Psoas muscle (tissue), 8 donors: Measurements from ENCODE around the gene EYA4. TPM values are rescaled to one million over a fixed set of nuclear protein-coding genes. Genes with fewer than 3 reads are reported as not detected.

ENCODE experiments used
- ATAC-seq, 4 donors: fragments of 200-7000 bp; cut with Tn5 transposase; one replicate each; pipeline ENCODE4 v1.9.1; 2020; ENCODE audit warnings: moderate library complexity in 3 of 4, mild to moderate bottlenecking in 2 of 4
- DNase-seq, 2 donors: peaks; one replicate each; pipeline ENCODE4 v3.0.0-alpha.2; 2020
- H3K27ac ChIP-seq: fragments of 200-600 bp; one replicate; pipeline ENCODE4 v1.8.0; 2022
- H3K27me3 ChIP-seq, 3 donors: fragments of 200-600 bp in 1 of 3; one replicate each; pipeline versions ENCODE4 v1.6.1 to v1.8.0; 2013 to 2022; ENCODE audit warnings: low read length in 2 of 3, mild to moderate bottlenecking in 2 of 3, moderate library complexity in 1 of 3; ENCODE audit not compliant: insufficient read depth in 3 of 3
- H3K36me3 ChIP-seq, 2 donors: fragments of 200-600 bp in 1 of 2; one replicate each; pipeline versions ENCODE4 v1.6.1 to v1.8.0; 2013 to 2022; ENCODE audit warnings: low read depth in 1 of 2, mild to moderate bottlenecking in 1 of 2, moderate library complexity in 1 of 2; ENCODE audit not compliant: insufficient read depth in 1 of 2
- H3K4me1 ChIP-seq: fragments of 200-600 bp; one replicate; pipeline ENCODE4 v1.8.0; 2022
- H3K4me3 ChIP-seq: fragments of 200-600 bp; one replicate; pipeline ENCODE4 v1.8.0; 2022; ENCODE audit warnings: mild to moderate bottlenecking
- H3K9me3 ChIP-seq: fragments of 200-600 bp; one replicate; pipeline ENCODE4 v1.8.0; 2022
- WGBS, 3 donors: extraction: QIAGEN DNeasy Blood & Tissue Kit; methylation state at CpG; one replicate each; pipeline versions ENCODE4 v1.1.6 to v1.1.7; 2013; 5-methylcytosine and 5-hydroxymethylcytosine counted together
- intact Hi-C, 2 donors: fragments of 100-400 bp; cut with DNase I; formaldehyde crosslinking; loops; one replicate each; pipeline versions ENCODE4 v1.11.0 to v1.14.2; 2022
- polyA plus RNA-seq, 3 donors: library from polyadenylated mRNA; stranded (reverse); fragments of 200-250 nt; gene quantifications; one replicate each; pipeline ENCODE4 v1.2.3, GENCODE V29; 2013
- total RNA-seq, 4 donors: library from RNA; stranded (reverse); fragmentation: NEBNext Ultra II Directional in 2 of 4; extraction: Animal tissue kit (Norgen Biotek cat#: 25700) in 2 of 4; gene quantifications; one replicate each; pipeline versions ENCODE4 v1.2.1 to v1.2.4, GENCODE V29; 2021 to 2023
- TF ChIP-seq, protein P1 (sequence below): fragments of 200-600 bp; IDR thresholded peaks from one replicate; pipeline ENCODE4 v1.8.0; 2022; ENCODE audit warnings: antibody characterized with exemption
- donor health status: healthy with polysubstance abuse.
- donor health status: DM: no; HTN: no; CAD: no; lungs with moderate emphysema.
- donor health status: Bipolar disorder and iron deficiency.
- donor health status: healthy.
- donor health status: DM: yes; HTN: yes; CAD: no.
- donor health status: DM: no; HTN: no; CAD: no.
- donor health status: DM: no; HTN: no; CAD: no.
- donor health status: DM: yes; HTN: yes; CAD: no.

EYA4 gene
- total and polyA plus RNA-seq, 7 donors = 5.6 to 48.3 (median 32.8) TPM

DNA sequence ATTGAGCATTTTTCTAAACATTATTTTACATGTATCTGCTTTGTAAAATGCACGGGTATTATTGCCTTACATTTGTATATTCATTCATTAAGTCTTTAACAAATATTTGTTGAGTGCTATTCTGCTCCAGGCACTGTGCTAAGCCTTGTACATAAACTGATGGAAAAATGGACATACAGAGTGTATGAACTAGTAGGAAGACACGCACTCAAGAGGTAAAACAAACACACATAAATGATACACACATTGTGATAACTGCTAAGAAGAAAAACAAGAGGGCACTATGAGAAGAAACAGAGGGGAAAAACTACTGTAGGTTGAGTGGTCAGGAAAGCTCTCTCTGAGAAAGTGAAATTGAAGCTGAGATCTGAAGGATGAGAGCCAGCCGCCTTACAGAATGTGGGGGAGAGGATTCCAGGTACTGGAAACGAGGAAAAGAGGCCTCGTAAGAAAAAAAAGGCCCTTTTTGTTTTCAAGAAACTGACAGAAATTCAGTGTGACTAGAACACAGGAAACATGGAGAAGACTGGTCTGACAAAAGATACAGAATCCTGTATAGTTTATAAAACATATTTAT lies 117.5 kb downstream of the EYA4 start:
- Histone ChIP-seq H3K9me3 (no peaks in the 10 kb centered on the region), H3K27ac (peak overlapping the region; percentile 86), H3K27me3 (no peaks in the 10 kb centered on the region), H3K36me3 (no peaks in the 10 kb centered on the region), H3K4me3 (no peak overlapping the region), H3K4me1 (peaks cover 38% of the 10 kb centered on the region)
- intact Hi-C loops = no loop called here
- 55 to 77% (median 57%) methylated on average over 5 of the region's 5 CpGs for whole genome bisulfite sequencing, 3 donors
- ATAC-seq (no peak), DNase-seq (no peak)
- TF ChIP-seq, protein P1, sequence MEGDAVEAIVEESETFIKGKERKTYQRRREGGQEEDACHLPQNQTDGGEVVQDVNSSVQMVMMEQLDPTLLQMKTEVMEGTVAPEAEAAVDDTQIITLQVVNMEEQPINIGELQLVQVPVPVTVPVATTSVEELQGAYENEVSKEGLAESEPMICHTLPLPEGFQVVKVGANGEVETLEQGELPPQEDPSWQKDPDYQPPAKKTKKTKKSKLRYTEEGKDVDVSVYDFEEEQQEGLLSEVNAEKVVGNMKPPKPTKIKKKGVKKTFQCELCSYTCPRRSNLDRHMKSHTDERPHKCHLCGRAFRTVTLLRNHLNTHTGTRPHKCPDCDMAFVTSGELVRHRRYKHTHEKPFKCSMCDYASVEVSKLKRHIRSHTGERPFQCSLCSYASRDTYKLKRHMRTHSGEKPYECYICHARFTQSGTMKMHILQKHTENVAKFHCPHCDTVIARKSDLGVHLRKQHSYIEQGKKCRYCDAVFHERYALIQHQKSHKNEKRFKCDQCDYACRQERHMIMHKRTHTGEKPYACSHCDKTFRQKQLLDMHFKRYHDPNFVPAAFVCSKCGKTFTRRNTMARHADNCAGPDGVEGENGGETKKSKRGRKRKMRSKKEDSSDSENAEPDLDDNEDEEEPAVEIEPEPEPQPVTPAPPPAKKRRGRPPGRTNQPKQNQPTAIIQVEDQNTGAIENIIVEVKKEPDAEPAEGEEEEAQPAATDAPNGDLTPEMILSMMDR = no peak

DNA sequence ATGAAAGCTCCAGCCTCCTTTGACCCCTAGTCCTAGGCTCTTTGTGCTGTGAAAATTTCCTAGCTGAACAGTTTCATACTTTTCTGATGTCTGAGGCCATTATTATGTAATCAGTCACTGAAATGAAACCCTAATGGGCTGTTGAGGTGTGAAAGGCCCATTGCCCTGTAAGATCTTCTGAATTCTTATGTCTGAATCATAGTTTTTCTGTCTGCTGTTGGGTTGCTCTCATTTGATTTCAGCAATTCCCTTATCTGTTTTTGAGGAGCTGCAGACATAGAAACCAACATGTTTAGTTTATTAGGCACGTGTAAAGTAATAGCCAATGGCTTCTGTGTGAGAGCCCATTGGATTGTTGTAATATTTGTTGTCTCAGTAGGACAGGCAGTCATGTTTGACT lies 118.1 kb downstream of the EYA4 start:
- H3K27ac ChIP-seq = peak overlapping the region; percentile 86
- H3K9me3 ChIP-seq = no peaks in the 10 kb centered on the region
- H3K4me1 ChIP-seq = peaks cover 38% of the 10 kb centered on the region
- DNase-seq (no peak), ATAC-seq (peak in 3 of 4 donors; percentile 31)
- intact Hi-C loops = no loop called here
- no peak overlapping the region for H3K4me3 ChIP-seq
- H3K27me3 ChIP-seq = no peaks in the 10 kb centered on the region
- TF ChIP-seq, protein P1 = no peak
- H3K36me3 ChIP-seq = no peaks in the 10 kb centered on the region
- WGBS, 3 donors = 22 to 49% (median 28%) methylated on average over 1 of the region's 1 CpG

DNA sequence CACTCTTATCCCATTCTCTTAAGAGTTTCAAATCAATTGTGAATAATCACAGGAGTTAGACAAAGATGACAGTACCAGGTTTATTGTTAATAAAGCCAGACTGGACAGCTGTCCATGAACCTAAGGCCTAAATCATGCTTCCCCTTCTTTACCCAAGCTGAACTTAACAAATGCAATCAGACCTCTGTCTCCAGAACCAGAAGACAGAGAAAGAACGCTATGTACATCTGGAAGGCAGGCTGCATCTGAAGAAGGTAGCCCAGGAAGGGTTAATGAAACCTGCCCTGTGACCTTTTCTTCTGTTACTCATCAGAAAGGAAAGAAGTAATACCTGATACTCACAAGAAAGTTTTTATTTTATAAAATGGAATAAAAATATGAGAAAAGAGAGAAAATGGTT lies 118.6 kb downstream of the EYA4 start:
- intact Hi-C loops = no loop called here
- 34 to 62% (median 40%) methylated on average over 1 of the region's 1 CpG for WGBS, 3 donors
- no peaks in the 10 kb centered on the region for H3K9me3 ChIP-seq
- peaks cover 38% of the 10 kb centered on the region for H3K4me1 ChIP-seq
- peak overlapping the region; percentile 86 for H3K27ac ChIP-seq
- H3K36me3 ChIP-seq = no peaks in the 10 kb centered on the region
- H3K27me3 ChIP-seq = no peaks in the 10 kb centered on the region
- no peak for DNase-seq
- H3K4me3 ChIP-seq = peak overlapping the region; percentile 55
- peak; percentile 43 to 87 (median 74) for ATAC-seq
- TF ChIP-seq, protein P1 = no peak

DNA sequence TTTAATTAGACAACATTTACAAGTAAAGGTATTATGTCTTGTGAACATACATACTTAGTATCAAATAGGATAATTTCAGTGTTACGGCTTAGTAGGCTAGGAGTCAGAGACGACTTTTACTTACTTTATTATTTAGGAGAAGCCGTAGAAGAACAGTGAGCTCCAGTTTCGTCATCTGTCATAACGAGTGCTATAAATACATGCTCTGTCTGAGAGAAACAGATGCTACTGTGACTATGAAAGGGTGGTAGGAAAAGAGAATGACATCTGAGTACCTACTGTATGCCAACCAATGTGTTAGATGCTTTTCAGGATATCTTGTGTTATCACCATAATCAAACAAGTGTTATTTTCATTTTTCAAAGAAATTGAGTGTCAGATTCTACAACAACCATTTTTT lies 119.0 kb downstream of the EYA4 start:
- intact Hi-C loops = no loop called here
- Histone ChIP-seq H3K27ac (peak overlapping the region; percentile 86), H3K36me3 (no peaks in the 10 kb centered on the region), H3K4me3 (peak overlapping the region; percentile 55), H3K9me3 (no peaks in the 10 kb centered on the region), H3K27me3 (no peaks in the 10 kb centered on the region), H3K4me1 (peaks cover 38% of the 10 kb centered on the region)
- 25 to 39% (median 26%) methylated on average over 5 of the region's 5 CpGs for WGBS, 3 donors
- TF ChIP-seq, protein P1 = no peak
- ATAC-seq (peak; percentile 89 to 92 (median 92)), DNase-seq (no peak)

DNA sequence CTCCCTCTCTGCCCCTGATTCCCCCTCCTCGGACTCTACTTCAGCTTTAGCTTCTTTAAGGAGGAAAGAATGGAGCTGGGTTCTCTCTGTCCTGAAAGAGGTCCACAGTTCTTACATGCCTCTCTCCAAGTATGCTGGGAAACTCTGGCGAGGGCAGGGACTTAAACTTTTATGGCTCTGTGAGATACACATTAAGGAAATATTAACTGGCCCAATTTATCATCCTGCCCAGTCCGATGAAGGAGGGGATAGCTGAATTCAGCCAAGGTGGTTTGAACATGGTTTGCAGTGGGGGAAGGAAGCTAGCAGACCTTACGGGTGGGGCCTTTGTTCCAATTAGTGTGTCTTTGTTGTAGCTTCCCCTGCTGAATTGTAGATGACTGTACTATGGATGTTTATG lies 121.7 kb downstream of the EYA4 start:
- Histone ChIP-seq H3K4me1 (peaks cover 46% of the 10 kb centered on the region), H3K27me3 (no peaks in the 10 kb centered on the region), H3K4me3 (no peak overlapping the region), H3K27ac (peak overlapping the region; percentile 86), H3K9me3 (no peaks in the 10 kb centered on the region), H3K36me3 (no peaks in the 10 kb centered on the region)
- no peak for DNase-seq
- WGBS, 3 donors = 54 to 65% (median 54%) methylated on average over 4 of the region's 4 CpGs
- TF ChIP-seq, protein P1 = no peak
- intact Hi-C loops = no loop called here
- ATAC-seq = no peak
